GM23338 (cell line): ENCODE results near the gene TRIM15. TPM values are rescaled to one million over a fixed set of nuclear protein-coding genes. Genes with fewer than 3 reads are reported as not detected.

Source experiments
- ATAC-seq: fragments of 200-7000 bp; cut with Tn5 transposase; 3 replicates; pipeline ENCODE4 v1.9.1; 2020
- DNase-seq: peaks from one replicate; pipeline ENCODE4 v3.0.0-alpha.2; 2015; ENCODE audit warnings: low spot score
- H2AFZ ChIP-seq: fragments of 200-600 bp; sonication (generic); 2 replicates; pipeline ENCODE4 v1.8.0; 2016; ENCODE audit warnings: antibody characterized with exemption, mild to moderate bottlenecking, moderate library complexity
- H3F3A ChIP-seq: fragments of 200-600 bp; sonication (generic); replicated peaks from 2 replicates; pipeline ENCODE4 v1.8.0; 2017; ENCODE audit warnings: antibody characterized with exemption, mixed run types, low read depth
- H3K27ac ChIP-seq: fragments of 200-600 bp; sonication (generic); 2 replicates; pipeline ENCODE4 v1.6.1; 2016; ENCODE audit warnings: low read depth
- H3K27me3 ChIP-seq: fragments of 200-600 bp; sonication (generic); 2 replicates; pipeline ENCODE4 v1.8.0; 2016; ENCODE audit warnings: mild to moderate bottlenecking, mixed run types, moderate library complexity; ENCODE audit not compliant: insufficient read depth
- H3K36me3 ChIP-seq: fragments of 200-600 bp; sonication (generic); 2 replicates; pipeline ENCODE4 v1.8.0; 2016; ENCODE audit warnings: mild to moderate bottlenecking; ENCODE audit not compliant: insufficient read depth
- H3K4me1 ChIP-seq: fragments of 200-600 bp; sonication (generic); 2 replicates; pipeline ENCODE4 v1.8.0; 2016; ENCODE audit warnings: mild to moderate bottlenecking, moderate library complexity; ENCODE audit not compliant: insufficient read depth
- H3K4me2 ChIP-seq: fragments of 200-600 bp; sonication (generic); 2 replicates; pipeline ENCODE4 v1.7.1; 2017; ENCODE audit warnings: mixed run types
- H3K4me3 ChIP-seq: fragments of 200-600 bp; sonication (generic); 2 replicates; pipeline ENCODE4 v1.6.1; 2016; ENCODE audit warnings: mixed run types
- H3K79me2 ChIP-seq: fragments of 200-600 bp; sonication (generic); replicated peaks from 2 replicates; pipeline ENCODE4 v1.8.0; 2017; ENCODE audit warnings: mild to moderate bottlenecking; ENCODE audit not compliant: insufficient read depth
- H3K9me2 ChIP-seq: fragments of 200-600 bp; sonication (generic); 2 replicates; pipeline ENCODE4 v1.8.0; 2017; ENCODE audit not compliant: insufficient read depth
- H4K20me1 ChIP-seq: fragments of 200-600 bp; sonication (generic); replicated peaks from 2 replicates; pipeline ENCODE4 v1.8.0; 2017; ENCODE audit warnings: mild to moderate bottlenecking; ENCODE audit not compliant: insufficient read depth
- H3K27ac Mint-ChIP-seq: 2 replicates; pipeline ENCODE4 v1.8.0; 2020; ENCODE audit warnings: inconsistent platforms, mild to moderate bottlenecking, moderate library complexity, mixed read lengths
- H3K27me3 Mint-ChIP-seq: 3 replicates; pipeline ENCODE4 v1.8.0; 2022; ENCODE audit warnings: low read depth, mild to moderate bottlenecking, moderate library complexity, mixed read lengths, inconsistent platforms; ENCODE audit not compliant: insufficient read depth, poor library complexity
- H3K36me3 Mint-ChIP-seq: 3 replicates; pipeline ENCODE4 v1.8.0; 2021; ENCODE audit warnings: low read depth, mild to moderate bottlenecking, inconsistent platforms, moderate library complexity, mixed read lengths
- H3K4me1 Mint-ChIP-seq: 3 replicates; pipeline ENCODE4 v1.8.0; 2020; ENCODE audit warnings: mild to moderate bottlenecking, inconsistent platforms, mixed read lengths
- H3K4me3 Mint-ChIP-seq: 3 replicates; pipeline ENCODE4 v1.8.0; 2021; ENCODE audit warnings: moderate library complexity, mild to moderate bottlenecking, inconsistent platforms, mixed read lengths
- H3K9me3 Mint-ChIP-seq: 3 replicates; pipeline ENCODE4 v1.8.0; 2020; ENCODE audit warnings: moderate library complexity, mild to moderate bottlenecking, inconsistent platforms, mixed read lengths
- CTCF ChIP-seq, 2 experiments: fragments of 200-600 bp in 1 of 2; sonication (generic) in 1 of 2; conservative IDR thresholded peaks; 2 replicates each; pipeline versions ENCODE4 v1.5.1 to v1.6.1; 2016 to 2017; ENCODE audit warnings: antibody characterized with exemption in 2 of 2, low read depth in 2 of 2, mild to moderate bottlenecking in 2 of 2, moderate library complexity in 1 of 2
- polyA plus RNA-seq: library from polyadenylated mRNA; unstranded; fragments of >200 nt; fragmentation: Nextera tagmentation; extraction: Ambion mirVana; gene quantifications from 2 replicates; pipeline ENCODE4 v1.2.1, GENCODE V29; 2016
- total RNA-seq: library from RNA; depleted of rRNA; stranded (reverse); fragments of >200 nt; shearing (Covaris generic); gene quantifications from 2 replicates; pipeline ENCODE4 v1.2.3, GENCODE V29; 2014

The TRIM15 gene
- total and polyA plus RNA-seq, 2 experiments from 2014 or later = 0.21 to 1.0 TPM

GRCh38 chr6:30121446-30122366 lies 41.6 kb upstream of the TRIM15 start:
- H3K4me2 ChIP-seq = no peak overlapping the region
- no peaks in the 10 kb centered on the region for H3K79me2 ChIP-seq
- H3K4me3 Mint-ChIP-seq = no peak overlapping the region
- no peaks in the 10 kb centered on the region for H3K4me1 ChIP-seq
- 0 out of 2 replicates have a peak, but pooled peaks cover 4% of the 10 kb centered on the region for H4K20me1 ChIP-seq
- no peak overlapping the region for H3K4me3 ChIP-seq
- no peaks in the 10 kb centered on the region for H3K4me1 Mint-ChIP-seq
- H3F3A ChIP-seq = no peaks in the 10 kb centered on the region
- no peaks in the 10 kb centered on the region for H3K36me3 ChIP-seq
- H3K27ac ChIP-seq = no peak overlapping the region
- no peak overlapping the region for H2AFZ ChIP-seq
- no peak for DNase-seq
- H3K36me3 Mint-ChIP-seq = no peaks in the 10 kb centered on the region
- no peak overlapping the region for H3K27ac Mint-ChIP-seq
- ATAC-seq = no peak
- H3K9me2 ChIP-seq = no peaks in the 10 kb centered on the region
- TF ChIP-seq CTCF (conservative IDR thresholded peaks at IDR 0.05; ENCODE audit: low read depth in 2 of 2) = no peak
- peaks cover 18% of the 10 kb centered on the region for H3K27me3 Mint-ChIP-seq
- peaks cover 40% of the 10 kb centered on the region for H3K27me3 ChIP-seq
- no peaks in the 10 kb centered on the region for H3K9me3 Mint-ChIP-seq

- H3K27me3 Mint-ChIP-seq = peaks cover 26% of the 10 kb centered on the region
- no peak overlapping the region for H3K27ac Mint-ChIP-seq
- Histone ChIP-seq H3K9me2 (no peaks in the 10 kb centered on the region), H3K4me1 (no peaks in the 10 kb centered on the region), H3K79me2 (no peaks in the 10 kb centered on the region), H2AFZ (no peak overlapping the region), H3K4me2 (no peak overlapping the region), H4K20me1 (0 out of 2 replicates have a peak, but pooled peaks cover 4% of the 10 kb centered on the region), H3K36me3 (no peaks in the 10 kb centered on the region), H3K27ac (no peak overlapping the region), H3F3A (no peaks in the 10 kb centered on the region), H3K27me3 (peaks cover 48% of the 10 kb centered on the region), H3K4me3 (no peak overlapping the region)
- TF ChIP-seq CTCF (conservative IDR thresholded peaks at IDR 0.05; ENCODE audit: low read depth in 2 of 2) = no peak
- no peak overlapping the region for H3K4me3 Mint-ChIP-seq
- H3K36me3 Mint-ChIP-seq = no peaks in the 10 kb centered on the region
- no peaks in the 10 kb centered on the region for H3K4me1 Mint-ChIP-seq
- DNase-seq (no peak), ATAC-seq (no peak)
- no peaks in the 10 kb centered on the region for H3K9me3 Mint-ChIP-seq
These were observed 40.8 kb upstream of the TRIM15 start for GRCh38 chr6:30122515-30122914.
